ENCODE results near the gene PDE11A.
A peak's percentile ranks its signal among the peaks of the same experiment; 100 is the strongest.
"Not testable (repeated sequence)": the region's sequence is repeated elsewhere in the genome, so short reads cannot be mapped to it uniquely, and the experiment has no call there.

PDE11A gene

DNA sequence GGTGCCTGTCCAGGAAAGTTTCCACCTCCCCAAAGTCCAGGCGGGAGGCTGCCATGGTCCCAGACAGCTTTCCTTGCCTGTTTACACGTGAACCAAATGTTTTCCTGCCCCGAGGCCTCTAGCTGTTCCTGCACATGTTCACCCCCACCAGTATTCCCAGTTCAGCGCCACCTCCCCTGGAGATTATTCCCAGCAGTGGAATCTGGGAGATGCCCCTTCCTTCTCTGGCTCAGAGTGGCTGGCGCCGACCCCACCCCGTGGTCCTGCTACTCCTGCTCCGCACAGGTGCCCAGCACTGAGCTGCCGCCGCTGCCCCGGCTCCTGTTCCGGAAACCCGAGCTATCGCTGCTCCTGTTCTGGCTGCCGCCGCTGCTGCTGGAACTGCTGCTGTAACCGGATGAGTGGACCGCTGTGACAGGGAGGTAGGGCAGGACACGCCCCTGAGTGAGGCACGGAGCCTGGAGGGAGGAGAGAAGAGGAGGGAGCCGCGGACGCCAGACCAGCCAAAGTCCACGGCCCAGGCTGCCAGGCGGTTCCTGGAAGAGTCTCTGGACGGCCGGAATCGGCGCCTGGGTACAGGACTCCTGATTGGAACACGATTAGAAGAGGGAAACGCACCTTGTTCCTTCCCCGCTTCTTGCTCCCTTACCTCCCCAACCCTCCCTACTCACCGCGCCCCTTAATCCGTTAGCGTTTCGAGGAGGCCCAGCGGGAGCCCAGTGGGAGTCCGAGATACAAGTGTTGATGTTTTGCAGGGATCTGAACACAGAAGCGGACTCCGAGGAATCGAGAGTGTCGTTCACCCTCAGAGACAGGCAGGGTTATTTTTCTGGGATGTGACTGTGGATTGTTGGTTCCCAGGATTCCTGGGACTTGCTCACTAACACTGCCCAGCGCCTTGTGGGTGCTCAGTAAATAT, at the start of gene PDE11A:
Gene PDE11A (minus strand): TSS at position 395 of the 919 bp plus-strand sequence. CDS start 340 bp downstream, at position 55.
- DNase-seq = no peak

DNA sequence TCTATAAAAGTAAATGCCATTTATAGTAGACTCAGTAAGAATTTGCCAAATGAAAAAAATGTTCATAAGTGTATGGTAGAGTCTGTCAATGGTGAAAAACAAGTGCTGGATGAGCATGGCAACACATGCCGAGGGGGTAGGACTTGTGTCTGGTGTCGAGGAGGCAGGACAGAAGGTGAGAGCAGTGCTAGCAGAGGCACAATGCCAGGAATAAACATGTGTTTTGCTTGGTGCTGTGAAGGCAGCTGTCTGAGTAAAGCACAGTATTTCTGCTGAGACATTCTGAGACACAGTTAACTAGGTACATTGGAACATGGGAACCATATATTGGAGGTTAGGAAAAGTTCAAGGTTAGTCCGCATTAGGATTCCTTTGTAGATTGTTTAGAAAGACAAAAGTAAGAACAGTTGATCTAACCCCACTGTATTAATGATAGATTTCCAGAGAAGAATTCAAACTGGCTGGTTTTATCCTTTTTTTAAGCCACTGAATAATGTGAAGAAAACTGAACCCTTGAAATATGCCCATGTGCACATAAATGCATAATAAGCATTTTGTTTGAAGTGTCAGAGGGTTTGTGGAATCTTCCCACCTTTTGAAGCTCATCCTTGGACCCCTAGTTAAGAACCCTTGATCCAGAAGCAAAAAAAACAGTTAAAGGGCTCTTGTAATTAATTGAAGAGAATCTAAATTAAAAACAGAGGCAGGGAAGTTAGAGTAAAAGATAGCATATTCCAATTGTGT, 46.8 kb upstream of the PDE11A start:
- no peak for DNase-seq

DNA sequence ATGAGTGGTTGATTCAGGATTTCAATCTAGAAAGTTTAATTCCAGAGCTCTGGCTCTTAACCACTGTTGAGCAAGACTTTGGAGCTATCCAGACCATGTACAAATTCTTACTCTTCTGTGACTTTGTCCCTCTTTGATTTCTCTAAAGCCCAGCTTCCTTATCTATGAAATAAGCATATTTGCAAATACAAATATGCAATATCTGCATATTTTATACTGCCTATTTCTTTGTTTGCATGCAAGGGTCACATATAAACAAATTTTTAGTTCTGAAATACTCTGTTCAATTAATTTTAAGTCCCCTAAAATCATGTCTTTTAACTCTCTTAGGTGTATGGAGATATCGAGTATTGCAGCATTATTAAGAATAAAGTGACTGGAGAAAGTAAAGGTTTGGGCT, 45.1 kb upstream of the PDE11A start:
- no peak for DNase-seq

DNA sequence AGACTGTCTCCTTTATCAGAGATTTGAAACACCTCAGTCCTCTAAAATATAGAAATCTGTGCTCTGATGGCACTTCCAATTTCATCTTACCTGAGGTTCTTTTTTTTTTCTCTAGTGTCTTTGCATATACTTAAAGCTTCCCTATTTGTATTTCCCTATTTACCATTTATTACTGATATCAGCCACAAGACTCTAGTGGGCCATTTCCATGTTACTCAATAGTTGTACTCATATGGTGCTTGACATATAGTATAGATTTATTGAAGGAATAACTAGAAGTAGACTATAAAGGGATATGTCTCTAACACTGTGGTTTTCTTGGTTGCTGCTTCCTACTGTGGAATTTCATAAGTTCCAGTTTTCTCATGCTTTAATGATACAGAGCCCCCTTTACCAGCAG, 42.7 kb upstream of the PDE11A start:
- DNase-seq = no peak

DNA sequence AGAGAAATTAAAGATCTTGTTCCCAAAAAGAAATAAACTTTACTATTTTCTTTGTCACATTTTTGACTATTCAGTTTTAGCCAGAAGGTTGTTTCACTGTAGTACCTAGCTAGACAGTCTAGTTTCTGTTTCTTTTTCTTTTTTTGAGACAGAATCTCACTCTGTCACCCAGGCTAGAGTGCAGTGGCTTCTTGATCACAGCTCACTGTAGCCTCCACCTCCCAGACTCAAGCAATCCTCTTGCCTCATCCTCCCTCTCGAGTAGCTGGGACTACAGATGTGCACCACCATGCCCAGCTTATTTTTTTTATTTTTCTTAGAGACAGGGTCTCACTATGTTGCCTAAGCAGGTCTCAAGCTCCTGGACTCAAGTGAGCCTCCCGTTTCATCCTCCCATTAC, 41.9 kb upstream of the PDE11A start:
- DNase-seq = no peak

DNA sequence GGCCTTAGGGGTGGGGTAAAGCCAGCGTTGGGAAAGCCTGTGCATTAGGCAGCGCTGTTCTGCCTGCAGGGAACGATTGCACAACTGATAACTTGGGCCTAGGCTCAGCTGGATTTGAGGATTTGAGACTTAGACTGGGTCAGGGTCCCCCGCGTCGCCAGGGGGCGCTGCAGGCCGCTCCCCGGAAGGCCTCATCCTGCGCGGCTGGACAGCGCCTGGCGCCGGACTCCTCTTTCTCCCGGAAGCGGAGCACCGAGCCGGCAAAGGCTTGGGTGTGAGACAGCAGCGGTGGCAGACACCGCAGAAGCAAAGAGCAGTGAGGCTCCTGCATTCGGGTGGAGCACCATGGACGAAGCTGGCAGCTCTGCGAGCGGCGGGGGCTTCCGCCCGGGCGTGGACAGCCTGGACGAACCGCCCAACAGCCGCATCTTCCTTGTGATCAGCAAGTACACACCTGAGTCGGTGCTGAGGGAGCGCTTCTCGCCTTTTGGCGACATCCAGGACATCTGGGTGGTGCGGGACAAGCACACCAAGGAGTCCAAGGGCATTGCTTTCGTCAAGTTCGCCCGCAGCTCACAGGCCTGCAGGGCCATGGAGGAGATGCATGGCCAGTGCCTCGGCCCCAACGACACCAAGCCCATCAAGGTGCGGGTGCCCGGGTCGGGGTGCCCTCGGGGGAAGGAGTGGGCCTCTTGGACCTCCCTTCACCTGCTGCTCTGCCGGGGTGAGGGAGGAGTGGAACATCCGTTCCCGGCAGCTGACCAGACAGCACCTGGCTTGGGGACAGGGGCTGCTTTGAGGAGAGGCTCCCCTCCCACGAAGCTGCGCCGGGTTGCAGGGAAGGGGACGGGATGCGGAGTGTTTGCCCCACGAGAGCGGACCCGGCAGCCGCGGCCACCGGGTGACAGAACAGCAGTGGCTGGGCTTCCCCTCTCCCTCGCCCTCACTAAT, 39.9 kb upstream of the PDE11A start, which contains the start of gene RBM45:
Gene RBM45 (plus strand): TSS at position 236 of the 951 bp plus-strand sequence. CDS start 110 bp downstream, at position 346.
- peak; percentile 85 for DNase-seq

DNA sequence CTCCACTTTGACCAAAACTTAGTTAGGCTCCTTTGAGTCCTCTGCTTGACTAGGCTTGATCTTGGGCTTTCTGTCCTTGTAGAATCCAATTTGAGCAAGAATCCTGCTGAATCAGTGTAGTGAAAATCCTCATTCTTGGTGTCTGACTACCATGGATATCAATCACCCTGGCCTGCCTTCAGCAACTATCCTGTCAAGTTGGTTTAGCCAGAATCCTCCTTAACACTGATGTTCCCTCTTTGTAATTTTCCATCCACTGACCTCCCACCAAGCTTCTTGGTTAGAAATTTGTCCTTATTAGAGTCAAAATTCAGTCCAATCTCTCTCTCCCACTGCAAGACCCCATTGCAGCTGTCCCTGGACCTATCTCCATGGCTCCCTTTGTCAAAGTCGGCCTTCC, 39.2 kb upstream of the PDE11A start:
- no peak for DNase-seq

DNA sequence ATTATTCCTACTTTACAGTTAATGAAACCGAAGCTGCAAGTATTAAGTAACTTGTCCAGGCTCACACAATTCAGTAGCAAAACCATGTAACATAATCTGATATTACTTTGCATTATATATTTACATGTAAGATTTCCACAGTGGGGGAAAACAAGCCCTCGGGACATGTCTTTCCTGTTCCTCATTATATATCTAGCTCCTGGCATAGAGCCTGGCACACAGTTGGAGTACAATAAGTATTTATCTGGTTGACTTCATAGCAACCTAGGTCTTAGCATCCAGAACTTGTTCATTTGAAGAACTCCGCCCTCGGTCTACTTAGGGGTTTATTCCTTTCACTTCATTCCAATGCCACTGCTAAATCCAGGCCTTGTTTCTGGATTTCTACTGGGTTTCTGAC, 38.1 kb upstream of the PDE11A start:
- DNase-seq = no peak

DNA sequence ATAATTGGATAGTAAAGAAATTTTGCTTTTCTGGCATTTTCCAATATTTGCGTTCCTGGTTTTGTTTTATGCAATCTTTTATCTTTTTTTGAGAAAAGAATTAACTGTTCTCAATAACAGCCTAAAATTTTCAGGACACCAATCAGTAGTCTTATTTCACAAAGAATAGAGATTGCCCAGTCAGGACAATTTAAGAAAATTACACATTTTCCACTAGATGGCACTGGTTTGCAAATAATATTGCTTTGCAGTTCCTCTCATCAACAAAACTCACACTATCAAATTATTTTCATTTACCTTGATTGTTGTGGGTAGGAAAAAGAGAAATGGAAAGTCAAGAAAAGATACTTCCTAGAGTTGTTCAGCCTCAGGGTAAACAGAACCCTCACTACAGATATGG, 37.2 kb upstream of the PDE11A start:
- no peak for DNase-seq

DNA sequence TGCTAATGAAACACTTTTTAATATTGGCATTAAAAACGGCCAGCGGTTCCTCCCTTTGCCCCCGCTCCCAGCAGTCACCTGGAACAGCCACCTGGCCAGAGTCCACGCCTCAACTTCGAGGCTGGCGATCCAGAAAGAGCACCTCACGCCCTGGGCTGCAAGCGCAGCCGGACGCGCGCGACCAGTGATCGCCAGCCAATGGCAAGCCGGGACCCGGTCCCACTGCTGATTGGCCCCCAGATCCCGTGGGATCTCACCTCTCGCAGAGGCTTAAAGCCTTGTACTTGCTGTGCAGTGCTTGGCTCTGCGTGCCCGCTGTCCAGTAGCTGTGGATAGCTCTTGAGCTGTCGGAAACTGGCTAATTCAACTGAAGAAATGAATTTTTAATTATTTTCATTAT, 35.6 kb upstream of the PDE11A start:
- DNase-seq = no peak

DNA sequence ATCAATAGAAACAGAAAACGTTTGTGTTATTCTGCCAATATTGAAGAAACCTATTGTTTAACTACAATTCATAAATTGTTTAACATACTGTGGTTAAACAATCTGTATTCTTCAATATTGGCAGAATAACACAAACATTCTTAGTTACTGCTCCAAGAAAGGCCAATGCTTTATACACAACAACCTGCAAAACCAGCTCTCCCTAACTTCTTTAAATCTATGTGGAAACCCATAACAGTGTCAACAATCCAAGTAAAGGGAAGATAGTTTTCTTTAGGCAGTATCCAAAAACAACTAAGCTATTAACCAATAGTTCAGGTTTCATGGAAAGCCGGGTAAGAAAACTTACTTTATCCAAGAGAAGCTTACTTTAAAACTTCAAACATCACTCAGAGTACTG, 33.5 kb upstream of the PDE11A start:
- DNase-seq = no peak

DNA sequence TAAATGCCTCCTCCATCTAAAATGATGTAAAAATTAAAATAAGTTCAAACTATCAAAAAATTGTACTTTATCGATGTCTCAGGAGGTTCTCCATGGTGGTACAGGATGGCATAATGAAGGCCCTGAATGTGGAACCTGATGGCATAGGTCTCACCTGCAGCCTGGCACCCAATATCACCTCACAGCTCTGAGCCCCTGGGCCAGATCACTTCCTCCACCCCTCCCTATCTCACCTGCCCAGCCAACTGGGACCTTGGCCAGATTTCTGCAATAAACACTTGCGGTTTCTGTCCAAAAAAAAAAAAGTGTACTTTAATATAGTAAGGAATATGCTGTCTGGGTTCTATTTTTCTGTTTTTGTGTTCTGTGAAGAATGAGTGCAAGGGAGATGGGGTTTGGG, 33.0 kb upstream of the PDE11A start:
- DNase-seq = no peak

DNA sequence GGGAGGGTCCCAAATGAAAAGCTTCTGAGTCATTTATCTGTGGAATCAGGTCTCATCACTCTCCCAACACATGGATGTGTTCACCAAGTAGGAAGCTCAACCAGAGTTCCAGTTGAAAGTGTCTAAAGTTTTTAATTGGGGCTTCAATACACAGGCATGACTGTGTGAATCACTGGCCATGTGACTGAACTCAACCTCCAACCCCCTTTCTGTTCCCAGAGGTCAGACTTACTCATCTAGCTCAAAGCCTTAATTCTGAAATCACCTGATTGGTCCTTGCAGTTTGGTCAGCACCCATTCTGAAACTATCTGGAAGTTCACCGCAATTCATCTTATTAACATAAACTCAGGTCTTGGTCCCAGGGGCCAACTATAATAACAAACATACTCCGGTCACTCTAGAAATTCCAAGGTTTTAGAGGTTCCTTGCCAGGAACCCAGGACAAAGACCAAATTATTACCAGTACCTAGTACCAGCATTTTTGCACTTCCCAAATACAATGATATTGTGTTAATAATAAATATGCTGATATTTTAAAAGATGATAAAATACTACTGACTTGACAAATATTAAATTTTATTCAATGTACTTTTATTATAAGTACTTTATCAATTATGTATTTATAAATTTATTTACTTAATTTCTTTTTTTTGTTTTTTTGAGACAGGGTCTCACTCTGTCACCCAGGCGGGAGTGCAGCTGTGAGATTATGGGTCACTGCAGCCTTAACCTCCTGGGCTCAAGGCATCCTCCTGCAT, 28.9 kb upstream of the PDE11A start:
- DNase-seq = no peak

DNA sequence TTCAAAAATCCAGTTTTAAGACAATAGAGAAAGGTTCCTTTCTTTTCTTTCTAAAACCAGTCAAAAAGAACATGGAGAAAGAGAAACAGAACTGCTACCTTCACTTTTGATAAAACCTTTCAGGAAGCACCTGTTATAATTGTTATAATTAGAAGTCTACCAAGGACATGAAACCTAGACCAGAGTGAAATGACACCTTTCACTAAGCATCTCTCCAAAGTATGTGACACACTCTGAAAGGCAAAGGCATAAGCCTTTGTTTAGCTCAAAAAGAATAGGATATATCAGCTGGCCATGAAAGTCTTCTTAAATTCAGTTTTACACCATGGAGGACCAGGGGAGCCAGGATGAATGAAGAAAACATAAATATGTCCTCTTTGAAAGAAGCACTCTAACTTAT, 20.9 kb upstream of the PDE11A start:
- DNase-seq = no peak

DNA sequence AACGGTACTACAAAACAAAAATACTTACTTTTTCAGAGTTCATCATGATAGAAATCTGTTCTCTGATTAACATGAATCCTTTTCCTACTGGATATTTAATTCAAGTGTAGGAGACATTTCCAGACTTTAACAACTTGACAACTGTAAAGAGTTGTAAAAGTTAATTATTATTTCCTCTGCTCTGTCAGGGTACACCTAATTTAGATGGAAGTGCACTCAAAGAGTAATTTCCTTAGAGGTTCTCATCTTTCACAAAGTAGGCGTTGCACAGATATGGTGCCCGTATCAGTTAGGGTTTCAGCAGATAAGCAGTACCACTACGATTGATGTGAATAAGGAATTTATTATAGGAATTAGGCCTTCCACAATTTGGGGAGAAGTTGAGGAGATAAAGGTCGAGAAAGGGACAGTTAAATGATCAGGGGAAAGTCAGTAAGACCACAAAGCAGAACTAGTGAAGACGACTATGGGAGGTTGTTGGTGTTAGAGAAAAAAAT, 16.2 kb upstream of the PDE11A start:
- DNase-seq = no peak

DNA sequence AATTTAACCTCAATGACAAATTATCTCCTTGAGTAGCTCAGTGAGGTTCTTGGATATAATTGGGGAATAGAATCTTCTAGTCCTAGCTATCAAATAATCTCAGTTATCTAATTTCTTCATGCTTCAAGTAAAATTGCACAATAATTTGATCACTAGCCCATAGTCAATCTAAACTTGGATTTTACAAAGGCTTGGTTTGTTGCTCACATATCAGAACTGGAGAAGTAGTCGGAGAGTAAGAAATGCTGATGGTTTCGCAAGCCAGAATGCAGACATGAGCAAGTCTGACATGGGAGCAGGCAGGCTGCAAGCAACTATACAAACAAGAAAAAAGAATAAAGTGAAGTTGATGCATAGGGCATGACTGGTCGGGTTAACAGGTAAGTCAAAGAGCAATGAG, 11.7 kb upstream of the PDE11A start:
- DNase-seq = no peak

DNA sequence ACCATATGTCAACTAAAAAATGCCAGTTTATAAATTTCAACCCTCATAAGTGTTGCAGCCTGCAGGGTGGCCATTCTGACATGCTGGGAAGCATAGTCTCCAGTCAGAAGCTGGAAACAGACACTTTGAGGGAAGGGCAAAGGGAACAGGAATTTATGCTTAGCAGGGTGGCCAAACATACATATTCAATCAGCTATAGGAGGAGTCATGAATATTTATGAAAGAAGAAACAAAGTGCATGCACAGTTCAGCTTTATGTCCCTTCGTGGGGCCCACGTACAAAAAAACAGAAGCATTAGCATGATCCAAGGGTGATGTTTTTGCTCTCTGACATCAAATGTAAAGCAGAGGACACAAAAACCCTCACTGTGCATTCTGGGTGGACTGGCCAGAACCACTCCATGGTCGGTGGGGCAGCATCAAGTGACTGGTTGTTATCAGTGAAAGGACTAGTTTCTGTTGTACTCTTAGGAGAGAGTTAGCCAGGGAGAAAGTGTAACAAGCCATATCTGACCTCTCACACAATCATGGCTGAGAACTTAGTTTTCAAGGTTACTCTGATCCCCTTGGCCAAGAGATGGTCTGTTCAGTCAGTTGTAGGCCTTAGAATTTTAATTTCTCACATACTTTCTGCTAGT, 9.9 kb upstream of the PDE11A start:
- DNase-seq = no peak

DNA sequence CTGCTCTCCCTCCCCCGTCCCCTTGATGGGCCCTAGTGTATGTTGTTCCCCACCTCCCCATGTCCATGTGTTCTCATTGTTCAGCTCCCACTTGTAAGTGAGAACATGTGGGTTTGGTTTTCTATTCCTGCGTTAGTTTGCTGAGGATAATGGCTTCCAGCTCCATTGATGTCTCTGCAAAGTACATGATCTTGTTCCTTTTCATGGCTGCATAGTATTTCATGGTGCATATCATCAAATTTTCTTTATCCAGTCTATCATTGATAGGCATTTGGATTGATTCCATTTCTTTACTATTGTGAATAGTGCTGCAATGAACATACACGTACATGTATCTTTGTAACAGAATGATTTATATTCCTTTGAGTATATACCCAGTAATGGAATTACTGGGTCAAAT, 6.7 kb upstream of the PDE11A start:
- DNase-seq = not testable (repeated sequence)

DNA sequence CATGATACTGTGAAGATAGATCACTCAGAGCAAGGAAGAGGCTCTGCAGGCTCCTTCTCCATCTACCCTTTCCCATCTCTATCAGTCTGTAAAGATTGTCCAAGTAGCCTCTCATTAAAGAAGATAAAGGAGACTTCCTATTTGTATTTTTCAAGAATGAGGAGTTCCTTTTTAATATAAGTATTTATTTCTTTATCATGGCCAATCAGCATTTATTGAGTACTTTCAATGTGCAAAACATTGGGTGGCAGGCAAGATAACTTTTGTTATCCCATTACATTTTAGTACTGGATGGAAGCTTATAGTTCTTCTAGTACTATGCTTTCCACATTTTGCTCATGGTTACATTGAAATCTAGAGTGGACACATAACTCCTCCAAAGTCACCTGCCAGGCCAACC, 3.6 kb upstream of the PDE11A start:
- no peak for DNase-seq

DNA sequence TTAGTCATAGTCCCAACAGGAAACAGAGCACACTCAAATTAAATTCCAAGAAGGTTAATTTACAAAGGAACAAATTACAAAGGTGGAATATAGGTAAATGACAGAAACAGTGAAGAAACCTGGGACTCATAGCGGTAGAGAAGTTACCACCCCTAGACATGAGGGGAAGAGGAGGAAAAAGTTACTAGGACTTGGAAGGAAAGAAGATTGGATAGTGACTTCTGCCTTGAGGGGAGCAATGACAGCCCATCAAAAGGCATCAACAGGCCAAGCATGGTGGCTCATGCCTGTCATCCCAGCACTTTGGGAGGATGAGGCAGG, 2.4 kb upstream of the PDE11A start:
- DNase-seq = no peak
